Retinal pigment epithelial cell (primary cell): Measurements from ENCODE around the gene MYO15B.

ENCODE experiments used
- DNase-seq: peaks from one replicate; pipeline ENCODE4 v3.0.0-alpha.2; 2010; ENCODE audit warnings: low read depth
- H3K4me3 ChIP-seq: 2 replicates; pipeline ENCODE4 v1.5.1; 2011; ENCODE audit warnings: mild to moderate bottlenecking, low read length, control low read depth, moderate library complexity
- TF ChIP-seq, protein P1 (sequence below): conservative IDR thresholded peaks from 2 replicates; pipeline ENCODE4 v1.5.1; 2011; ENCODE audit warnings: low read depth, low read length, control low read depth, inconsistent platforms

Gene MYO15B

DNA sequence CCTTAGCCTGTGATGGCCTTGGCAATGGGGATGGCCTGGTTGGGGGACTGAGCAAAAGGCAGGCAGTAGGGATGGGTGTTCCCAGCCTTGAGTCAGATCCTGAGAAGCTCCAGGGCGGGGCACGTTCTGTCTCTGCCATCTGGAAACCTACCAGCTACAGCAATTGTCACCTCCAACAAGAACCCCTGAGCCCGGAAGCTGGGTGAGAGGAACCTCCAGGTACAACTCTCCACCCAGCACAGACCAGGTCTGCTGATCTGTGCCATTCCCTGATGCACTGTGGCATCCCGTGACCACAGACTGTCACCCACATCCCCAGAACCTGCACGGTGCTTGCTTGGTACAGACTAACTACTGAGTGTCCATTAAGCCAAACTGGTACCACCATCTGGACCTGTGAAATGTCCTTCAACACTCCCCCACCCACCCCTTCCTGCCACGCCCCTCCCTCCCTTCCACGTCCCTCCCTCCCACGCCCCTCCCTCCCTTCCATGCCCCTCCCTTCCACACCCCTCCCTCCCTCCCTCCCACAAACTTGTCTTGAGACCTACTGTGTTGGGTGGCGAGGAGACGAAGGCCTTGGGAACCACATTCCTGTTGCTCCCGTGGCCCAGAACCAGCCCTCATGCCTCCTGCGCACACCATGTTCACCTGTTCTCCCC, 16.6 kb downstream of the MYO15B start:
- DNase-seq = no peak
- H3K4me3 ChIP-seq = no peak overlapping the region
- TF ChIP-seq, protein P1, sequence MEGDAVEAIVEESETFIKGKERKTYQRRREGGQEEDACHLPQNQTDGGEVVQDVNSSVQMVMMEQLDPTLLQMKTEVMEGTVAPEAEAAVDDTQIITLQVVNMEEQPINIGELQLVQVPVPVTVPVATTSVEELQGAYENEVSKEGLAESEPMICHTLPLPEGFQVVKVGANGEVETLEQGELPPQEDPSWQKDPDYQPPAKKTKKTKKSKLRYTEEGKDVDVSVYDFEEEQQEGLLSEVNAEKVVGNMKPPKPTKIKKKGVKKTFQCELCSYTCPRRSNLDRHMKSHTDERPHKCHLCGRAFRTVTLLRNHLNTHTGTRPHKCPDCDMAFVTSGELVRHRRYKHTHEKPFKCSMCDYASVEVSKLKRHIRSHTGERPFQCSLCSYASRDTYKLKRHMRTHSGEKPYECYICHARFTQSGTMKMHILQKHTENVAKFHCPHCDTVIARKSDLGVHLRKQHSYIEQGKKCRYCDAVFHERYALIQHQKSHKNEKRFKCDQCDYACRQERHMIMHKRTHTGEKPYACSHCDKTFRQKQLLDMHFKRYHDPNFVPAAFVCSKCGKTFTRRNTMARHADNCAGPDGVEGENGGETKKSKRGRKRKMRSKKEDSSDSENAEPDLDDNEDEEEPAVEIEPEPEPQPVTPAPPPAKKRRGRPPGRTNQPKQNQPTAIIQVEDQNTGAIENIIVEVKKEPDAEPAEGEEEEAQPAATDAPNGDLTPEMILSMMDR = no peak

DNA sequence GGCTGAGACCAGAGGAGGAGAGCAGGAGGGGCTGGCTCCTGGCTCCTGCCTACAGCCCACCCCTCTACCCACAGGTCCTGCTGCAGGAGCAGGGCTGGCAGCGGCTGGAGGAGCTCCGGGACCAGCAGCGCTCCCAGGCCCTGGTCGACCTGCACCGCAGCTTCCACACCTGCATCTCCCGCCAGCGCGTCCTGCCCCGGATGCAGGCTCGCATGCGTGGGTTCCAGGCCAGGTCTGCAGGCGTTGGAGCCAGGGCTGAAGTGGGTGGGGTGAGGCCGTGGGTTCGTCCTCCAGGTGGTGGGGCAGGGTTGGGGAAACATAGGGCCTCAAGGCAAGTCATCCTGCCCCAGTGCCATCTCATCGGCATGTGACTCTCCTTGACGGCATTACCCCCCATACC, 18.2 kb downstream of the MYO15B start:
- no peak for DNase-seq
- no peak overlapping the region for H3K4me3 ChIP-seq
- TF ChIP-seq, protein P1 = no peak

DNA sequence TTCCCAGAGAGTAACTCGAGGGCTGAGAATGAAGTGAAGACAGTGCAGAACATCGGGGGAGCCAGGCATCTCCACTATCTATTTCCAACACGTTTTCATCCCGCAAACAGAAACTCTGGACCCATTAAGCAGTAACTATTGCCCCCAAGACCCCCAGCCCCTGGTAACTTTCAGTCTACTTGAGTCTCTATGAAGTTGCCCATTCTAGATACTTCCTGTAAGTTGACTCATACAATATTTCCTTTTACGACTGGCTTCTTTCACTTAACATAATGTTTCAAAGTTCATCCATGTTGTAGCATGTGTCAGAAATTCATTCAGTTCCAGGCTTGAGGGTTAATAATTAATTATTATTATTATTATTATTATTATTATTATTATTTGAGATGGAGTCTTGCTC, 19.5 kb downstream of the MYO15B start:
- no peak overlapping the region for H3K4me3 ChIP-seq
- TF ChIP-seq, protein P1 = no peak
- DNase-seq = no peak

DNA sequence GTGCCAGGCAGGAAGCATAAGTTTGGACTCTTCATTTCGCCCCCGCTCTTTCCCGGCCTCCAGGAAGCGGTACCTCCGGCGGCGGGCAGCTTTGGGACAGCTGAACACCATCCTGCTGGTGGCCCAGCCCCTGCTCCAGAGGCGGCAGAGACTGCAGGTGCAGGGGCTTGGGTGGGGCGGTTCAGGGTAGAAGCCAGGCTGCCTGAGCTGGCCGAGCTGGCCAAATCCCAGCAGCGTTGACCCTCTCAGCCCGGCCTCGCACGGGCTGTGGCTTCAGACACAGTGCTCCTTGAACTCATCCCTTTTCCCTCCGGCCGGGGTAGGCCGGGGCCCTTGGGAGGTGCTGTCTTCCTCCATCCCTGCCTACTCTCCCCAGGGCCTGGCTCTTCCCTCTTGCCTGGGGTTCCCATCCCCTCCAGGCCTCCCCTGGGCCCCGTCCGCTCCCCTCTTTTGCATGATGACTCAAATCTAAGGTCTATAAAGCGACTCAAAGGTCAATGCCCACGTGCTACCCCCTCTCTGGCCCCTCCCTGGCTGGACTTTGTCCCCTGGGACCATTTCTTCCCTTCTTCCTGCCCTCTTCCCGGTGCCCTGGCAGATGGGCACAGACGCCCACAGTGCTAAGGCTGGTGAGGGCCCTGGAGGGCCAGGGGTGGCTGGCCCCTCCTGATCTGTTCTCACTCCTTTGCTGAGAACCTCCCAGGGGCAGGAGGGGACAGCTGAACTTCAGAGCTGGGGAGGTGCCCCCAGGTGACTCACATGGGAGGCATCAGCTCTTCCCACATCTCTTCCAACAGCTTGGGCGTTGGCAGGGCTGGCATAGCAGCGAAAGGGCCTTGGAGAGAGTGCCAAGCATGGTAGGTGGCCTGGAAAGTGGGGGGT, 22.7 kb downstream of the MYO15B start:
- DNase-seq = no peak
- TF ChIP-seq, protein P1 = no peak
- H3K4me3 ChIP-seq = no peak overlapping the region

DNA sequence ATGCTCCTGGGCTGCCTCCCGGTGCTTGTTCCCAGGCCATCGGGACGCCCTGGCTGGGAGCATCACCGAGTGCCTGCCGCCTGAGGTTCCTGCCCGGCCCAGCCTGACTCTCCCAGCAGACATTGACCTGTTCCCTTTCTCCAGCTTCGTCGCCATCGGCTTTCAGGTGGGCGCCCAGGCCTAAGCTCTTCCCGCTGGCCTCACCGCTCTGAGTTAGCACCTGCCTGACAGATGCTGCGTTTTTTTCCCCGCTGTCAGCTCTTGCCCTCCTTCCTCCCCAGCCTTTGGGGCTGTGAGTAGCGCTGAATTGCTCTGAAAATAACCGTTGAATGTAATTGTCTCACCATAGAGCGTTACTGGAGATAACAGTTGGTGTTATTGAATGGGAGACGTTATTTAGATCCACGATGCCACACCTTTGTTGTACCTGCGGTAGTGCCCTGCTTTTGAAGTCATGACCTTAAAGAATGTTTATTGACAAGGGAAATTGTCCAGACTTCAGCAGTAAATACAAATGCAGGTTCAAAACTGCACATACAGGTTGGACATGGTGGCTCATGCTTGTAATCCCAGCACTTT, 24.3 kb downstream of the MYO15B start:
- TF ChIP-seq, protein P1 = no peak
- DNase-seq = no peak
- no peak overlapping the region for H3K4me3 ChIP-seq

DNA sequence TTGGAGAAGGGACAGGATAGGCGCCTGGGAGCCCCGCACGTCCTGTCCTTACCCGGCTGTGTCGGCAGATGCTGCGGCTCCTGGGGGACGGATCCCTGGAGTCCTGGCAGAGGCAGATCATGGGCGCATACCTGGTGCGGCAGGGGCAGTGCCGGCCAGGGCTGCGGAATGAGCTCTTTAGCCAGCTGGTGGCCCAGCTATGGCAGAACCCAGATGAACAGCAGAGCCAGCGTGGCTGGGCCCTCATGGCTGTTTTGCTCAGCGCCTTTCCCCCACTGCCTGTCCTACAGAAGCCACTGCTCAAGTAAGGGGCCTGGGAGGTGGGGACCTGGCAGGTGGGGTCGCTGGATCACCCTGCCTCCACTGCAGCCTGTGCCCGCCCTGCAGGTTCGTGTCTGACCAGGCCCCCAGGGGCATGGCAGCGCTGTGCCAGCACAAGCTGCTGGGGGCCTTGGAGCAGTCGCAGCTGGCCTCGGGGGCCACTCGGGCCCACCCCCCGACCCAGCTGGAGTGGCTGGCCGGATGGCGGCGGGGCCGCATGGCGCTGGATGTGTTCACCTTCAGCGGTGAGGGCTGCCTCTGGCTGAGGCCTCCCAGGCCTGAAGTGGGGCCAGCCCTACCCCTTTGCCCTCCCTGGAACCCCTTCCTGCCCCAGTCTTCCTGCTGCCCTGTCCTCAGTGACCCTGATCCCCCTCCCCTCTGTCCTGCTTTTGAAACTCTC, 25.5 kb downstream of the MYO15B start:
- TF ChIP-seq, protein P1 = no peak
- H3K4me3 ChIP-seq = no peak overlapping the region
- no peak for DNase-seq
